Anterior cingulate cortex (tissue), 58 donors: Measurements from ENCODE around the gene EN1.

Source experiments
- DNase-seq, 58 donors: peaks; one replicate each; lab custom pipeline; 2025; lab: John Stamatoyannopoulos, UW

EN1 gene

GRCh38 chr2:118846953-118847761 lies at the start of gene EN1:
Gene EN1 (minus strand): TSS chr2:118847648. CDS start chr2:118847167, 481 bp downstream.
- DNase-seq: no peak

GRCh38 chr2:118893100-118893499 lies 45.7 kb upstream of the EN1 start:
- no peak for DNase-seq

- DNase-seq: no peak
Measured at GRCh38 chr2:118889995-118890394, 42.5 kb upstream of the EN1 start.

- DNase-seq: no peak
Measured at GRCh38 chr2:118883792-118884191, 36.3 kb upstream of the EN1 start.

GRCh38 chr2:118882693-118883336 lies 35.4 kb upstream of the EN1 start:
- peak in 46 of 58 donors; percentile 3 to 65 (median 31) for DNase-seq

- peak in 38 of 58 donors; percentile 2 to 66 (median 15) for DNase-seq
Measured at GRCh38 chr2:118881490-118882129, 34.2 kb upstream of the EN1 start.

- DNase-seq: no peak
Measured at GRCh38 chr2:118880501-118880900, 33.1 kb upstream of the EN1 start.

GRCh38 chr2:118878531-118879149 lies 31.2 kb upstream of the EN1 start:
- no peak for DNase-seq

GRCh38 chr2:118875318-118875717 lies 27.9 kb upstream of the EN1 start:
- DNase-seq: no peak

- DNase-seq: no peak
Measured at GRCh38 chr2:118874324-118874723, 26.9 kb upstream of the EN1 start.

GRCh38 chr2:118865106-118865505 lies 17.7 kb upstream of the EN1 start:
- peak in 14 of 58 donors; percentile 1 to 41 (median 10) for DNase-seq

- DNase-seq: no peak
Measured at GRCh38 chr2:118864207-118864606, 16.8 kb upstream of the EN1 start.

GRCh38 chr2:118861731-118862130 lies 14.3 kb upstream of the EN1 start:
- DNase-seq: no peak

GRCh38 chr2:118861242-118861641 lies 13.8 kb upstream of the EN1 start:
- DNase-seq: no peak

- DNase-seq: no peak
Measured at GRCh38 chr2:118860506-118860905, 13.1 kb upstream of the EN1 start.

- no peak for DNase-seq
Measured at GRCh38 chr2:118859157-118859770, 11.8 kb upstream of the EN1 start.

- DNase-seq: no peak
Measured at GRCh38 chr2:118858485-118859156, 11.2 kb upstream of the EN1 start.

GRCh38 chr2:118857677-118858484 lies 10.4 kb upstream of the EN1 start:
- no peak for DNase-seq
